Pancreas (tissue), 10 donors: ENCODE results near the gene CTDP1. TPM values are rescaled to one million over a fixed set of nuclear protein-coding genes. Genes with fewer than 3 reads are reported as not detected.
A peak's percentile ranks its signal among the peaks of the same experiment; 100 is the strongest.

ENCODE experiments used
- ATAC-seq, 4 donors: fragments of 200-7000 bp; cut with Tn5 transposase; one replicate each; pipeline versions ENCODE4 v1.8.0 to v1.9.1; 2020; ENCODE audit warnings: mild to moderate bottlenecking in 4 of 4, moderate library complexity in 4 of 4
- DNase-seq, 6 donors: peaks; one replicate each; pipeline ENCODE4 v3.0.0-alpha.2; 2020
- FAIRE-seq: peaks from 2 replicates; lab custom pipeline; 2012; peaks lifted over from hg19 to GRCh38; lab: Jason Lieb, UNC
- H3K27ac ChIP-seq, 4 donors: fragments of 200-600 bp; sonication (generic); 1 replicate in 3 of 4; 2 replicates in 1 of 4; pipeline versions ENCODE4 v1.5.0 to v1.8.0; 2020
- H3K27me3 ChIP-seq, 4 donors: fragments of 200-600 bp; one replicate each; pipeline ENCODE4 v1.8.0; 2021
- H3K36me3 ChIP-seq, 3 donors: fragments of 200-600 bp; sonication (generic) in 1 of 3; one replicate each; pipeline versions ENCODE4 v1.5.0 to v1.8.0; 2020 to 2021
- H3K4me1 ChIP-seq, 3 donors: fragments of 200-600 bp; one replicate each; pipeline ENCODE4 v1.8.0; 2021
- H3K4me3 ChIP-seq, 4 donors: fragments of 200-600 bp; sonication (generic) in 2 of 4; one replicate each; pipeline versions ENCODE4 v1.5.0 to v1.8.0; 2020 to 2021
- H3K9me3 ChIP-seq, 4 donors: fragments of 200-600 bp; one replicate each; pipeline ENCODE4 v1.8.0; 2021
- CTCF ChIP-seq, 4 donors: fragments of 200-600 bp; sonication (generic) in 3 of 4; IDR thresholded peaks; one replicate each; pipeline versions ENCODE4 v1.5.0 to v1.8.0; 2021; ENCODE audit warnings: antibody characterized with exemption in 4 of 4
- WGBS, 2 donors: extraction: QIAGEN DNeasy Blood & Tissue Kit; methylation state at CpG; one replicate each; pipeline ENCODE4 v1.1.7; 2013; 5-methylcytosine and 5-hydroxymethylcytosine counted together
- intact Hi-C, 3 donors: fragments of 100-400 bp; cut with DNase I; formaldehyde crosslinking; loops; one replicate each; pipeline versions ENCODE4 v1.11.1 to v1.14.2; 2022
- polyA plus RNA-seq, 2 donors: library from polyadenylated mRNA; stranded (reverse); fragments of 200-250 nt; gene quantifications; one replicate each; pipeline ENCODE4 v1.2.3, GENCODE V29; 2013
- total RNA-seq, 6 donors: library from RNA; stranded (reverse); fragmentation: NEBNext Ultra II Directional in 4 of 6; extraction: Animal tissue kit (Norgen Biotek cat#: 25700) in 4 of 6; gene quantifications; one replicate each; pipeline versions ENCODE4 v1.2.1 to v1.2.4, GENCODE V29; 2021 to 2023
- donor health status: healthy with polysubstance abuse.
- donor health status: DM: no; HTN: no; CAD: no; lungs with moderate emphysema.
- donor health status: DM: no; HTN: no; CAD: no.
- donor health status: control.
- donor health status: control.
- donor health status: Bipolar disorder and iron deficiency.
- donor health status: DM: yes; HTN: yes; CAD: no.
- donor health status: DM: no; HTN: no; CAD: no.
- donor health status: DM: no; HTN: no; CAD: no.
- donor health status: DM: yes; HTN: yes; CAD: no.

CTDP1 gene
- total and polyA plus RNA-seq, 8 donors: 9.8 to 14.4 (median 10.5) TPM

DNA sequence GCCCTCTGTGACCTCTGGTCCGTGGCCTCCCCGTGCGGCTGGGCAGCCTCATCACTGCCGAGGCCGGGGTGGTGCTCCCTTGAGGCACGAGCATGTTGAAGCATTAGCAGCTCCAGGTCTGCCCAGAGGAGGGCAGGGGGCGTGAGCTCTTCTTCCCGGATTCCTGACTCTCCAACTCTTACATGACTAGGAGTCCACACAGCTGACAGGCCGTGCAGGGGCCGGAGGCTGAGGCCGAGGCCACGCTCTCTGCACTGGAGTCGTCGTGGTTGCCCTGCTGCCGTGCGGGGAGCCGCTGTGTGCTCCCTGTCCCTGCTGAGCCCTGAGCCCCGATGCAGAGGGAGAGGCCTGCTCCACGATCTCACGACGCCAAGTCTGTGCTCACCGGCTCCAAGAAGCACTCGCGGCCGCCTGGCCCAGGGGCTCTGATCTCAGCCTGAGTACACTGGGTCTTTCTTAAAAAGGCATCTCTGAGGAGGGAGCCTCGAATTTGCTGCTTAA, 98.7 kb downstream of the CTDP1 start:
- 48 to 50% methylated on average over 26 of the region's 26 CpGs for WGBS, 2 donors
- intact Hi-C loops: no loop called here

GRCh38 chr18:79779021-79779699, 99.6 kb downstream of the CTDP1 start:
- intact Hi-C loops: no loop called here
- Histone ChIP-seq H3K27ac (no peak overlapping the region), H3K36me3 (no peaks in the 10 kb centered on the region), H3K4me3 (no peak overlapping the region), H3K9me3 (no peaks in the 10 kb centered on the region), H3K27me3 (no peaks in the 10 kb centered on the region), H3K4me1 (no peaks in the 10 kb centered on the region)
- FAIRE-seq (no peak), ATAC-seq (no peak), DNase-seq (peak in 1 of 6 donors; percentile 45)
- TF ChIP-seq CTCF (IDR thresholded peaks at IDR 0.05): no peak
- WGBS, 2 donors: 71 to 77% methylated on average over 29 of the region's 29 CpGs

More for the DNA sequence above, 98.7 kb downstream of the CTDP1 start:
- FAIRE-seq: no peak
- no peak overlapping the region for H3K4me3 ChIP-seq
- H3K9me3 ChIP-seq: no peaks in the 10 kb centered on the region
- H3K27ac ChIP-seq: no peak overlapping the region
- ATAC-seq: no peak
- DNase-seq: peak in 1 of 6 donors; percentile 42
- no peaks in the 10 kb centered on the region for H3K4me1 ChIP-seq
- no peaks in the 10 kb centered on the region for H3K36me3 ChIP-seq
- no peak for TF ChIP-seq CTCF (IDR thresholded peaks at IDR 0.05)
- H3K27me3 ChIP-seq: no peaks in the 10 kb centered on the region

- DNase-seq: peak in 1 of 6 donors; percentile 27
- intact Hi-C loops: no loop called here
- no peaks in the 10 kb centered on the region for H3K27me3 ChIP-seq
- WGBS, 2 donors: 74 to 77% methylated on average over 18 of the region's 18 CpGs
- H3K9me3 ChIP-seq: no peaks in the 10 kb centered on the region
- FAIRE-seq: no peak
- no peak overlapping the region for H3K4me3 ChIP-seq
- ATAC-seq: no peak
- no peak overlapping the region for H3K27ac ChIP-seq
- H3K4me1 ChIP-seq: no peaks in the 10 kb centered on the region
- TF ChIP-seq CTCF (IDR thresholded peaks at IDR 0.05): no peak
- no peaks in the 10 kb centered on the region for H3K36me3 ChIP-seq
Measured at GRCh38 chr18:79779700-79780190, 100.1 kb downstream of the CTDP1 start.

DNA sequence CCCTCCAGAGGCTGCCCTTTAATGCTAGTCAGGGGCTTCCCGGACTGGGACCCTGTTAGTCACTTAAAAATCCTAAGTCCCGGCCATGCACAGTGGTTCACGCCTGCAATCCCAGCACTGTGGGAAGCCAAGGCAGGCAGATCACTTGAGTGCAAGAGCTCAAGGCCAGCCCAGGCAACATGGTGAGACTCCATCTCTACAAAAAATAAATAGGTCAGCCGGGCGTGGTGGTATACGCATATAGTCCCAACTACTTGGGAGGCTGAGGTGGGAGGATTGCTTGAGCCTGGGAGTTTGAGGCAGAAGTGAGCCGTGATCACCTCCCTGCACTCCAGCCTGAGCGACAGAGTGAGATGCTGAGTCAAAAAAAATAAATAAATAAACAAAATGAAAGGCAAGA, 100.9 kb downstream of the CTDP1 start:
- ATAC-seq (no peak), FAIRE-seq (no peak), DNase-seq (peak in 1 of 6 donors; percentile 18)
- Histone ChIP-seq H3K4me1 (no peaks in the 10 kb centered on the region), H3K4me3 (no peak overlapping the region), H3K36me3 (no peaks in the 10 kb centered on the region), H3K9me3 (no peaks in the 10 kb centered on the region), H3K27ac (no peak overlapping the region), H3K27me3 (no peaks in the 10 kb centered on the region)
- intact Hi-C loops: no loop called here
- WGBS, 2 donors: 87% methylated on average over 8 of the region's 8 CpGs
- TF ChIP-seq CTCF (IDR thresholded peaks at IDR 0.05): no peak
